K562 (cell line): Measurements from ENCODE around the gene KLK5. TPM values are rescaled to one million over a fixed set of nuclear protein-coding genes. Genes with fewer than 3 reads are reported as not detected.

Experiments used
- ATAC-seq: fragments of 200-7000 bp; cut with Tn5 transposase; 3 replicates; pipeline ENCODE4 v1.9.1; 2020; ENCODE audit warnings: moderate library complexity
- BruUV-seq: library from RNA; stranded (reverse); fragments of 400-500 nt; replicated peaks from 2 replicates; lab custom pipeline; 2021; lab: Mats Ljungman, UMichigan
- CTCF ChIA-PET: fragments of 300-600 bp; formaldehyde crosslinking; extraction: SDS; loops from one replicate; lab custom pipeline; 2021; ENCODE audit warnings: low intra/inter-chr PET ratio; lab: Yijun Ruan, JAX
- POLR2A ChIA-PET: fragments of 300-600, 350-650 bp; sonication (Branson Sonifier 250); formaldehyde crosslinking; extraction: SDS; loops from one replicate; lab custom pipeline; 2021; ENCODE audit warnings: antibody characterized with exemption, inconsistent platforms; lab: Yijun Ruan, JAX
- DNase-seq, 4 experiments: peaks; one replicate each; pipeline versions ENCODE4 v3.0.0 to v3.0.0-alpha.2; 2011 to 2018; ENCODE audit warnings: low spot score in 3 of 4, mixed read lengths in 3 of 4; ENCODE audit errors: extremely low read depth in 1 of 4
- FAIRE-seq: peaks from 2 replicates; lab custom pipeline; 2011; peaks lifted over from hg19 to GRCh38; lab: Jason Lieb, UNC
- H2AFZ ChIP-seq: 2 replicates; pipeline ENCODE4 v1.6.0; 2011; ENCODE audit warnings: low read depth, low read length, control low read depth, inconsistent platforms
- H3K27ac ChIP-seq: fragments of 200-600 bp; 3 replicates; pipeline ENCODE4 v1.8.0; 2011; ENCODE audit warnings: low read depth, mild to moderate bottlenecking, control low read depth, inconsistent platforms, low read length, moderate library complexity, mixed read lengths; ENCODE audit errors: extremely low read depth
- H3K27me3 ChIP-seq, 2 experiments: fragments of 300-600 bp in 1 of 2; 2 replicates in 1 of 2; 3 replicates in 1 of 2; pipeline versions ENCODE4 v1.6.0 to v1.8.0; 2011; ENCODE audit warnings: inconsistent platforms in 2 of 2, low read length in 2 of 2, mild to moderate bottlenecking in 1 of 2, mixed read lengths in 1 of 2, moderate library complexity in 1 of 2; ENCODE audit not compliant: control insufficient read depth in 2 of 2, insufficient read depth in 2 of 2
- H3K36me3 ChIP-seq: fragments of 300-600 bp; 3 replicates; pipeline ENCODE4 v1.8.0; 2011; ENCODE audit warnings: mild to moderate bottlenecking, low read length, inconsistent platforms; ENCODE audit not compliant: control insufficient read depth, insufficient read depth
- H3K4me1 ChIP-seq, 2 experiments: fragments of 200-600 bp in 1 of 2; replicated peaks in 1 of 2; 2 replicates in 1 of 2; 3 replicates in 1 of 2; pipeline versions ENCODE4 v1.5.1 to v1.8.0; 2011; ENCODE audit warnings: inconsistent platforms in 2 of 2, low read length in 2 of 2, mild to moderate bottlenecking in 1 of 2, mixed read lengths in 1 of 2, moderate library complexity in 1 of 2; ENCODE audit not compliant: control insufficient read depth in 2 of 2, insufficient read depth in 2 of 2
- H3K4me2 ChIP-seq: 2 replicates; pipeline ENCODE4 v1.6.1; 2011; ENCODE audit warnings: low read length, control low read depth, inconsistent platforms, mixed read lengths; ENCODE audit not compliant: insufficient read depth
- H3K4me3 ChIP-seq: fragments of 200-600 bp; sonication (generic), shearing (Covaris generic); 2 replicates; pipeline ENCODE4 v1.5.1; 2016; ENCODE audit warnings: control low read depth, inconsistent platforms
- H3K79me2 ChIP-seq: fragments of 200-600 bp; 3 replicates; pipeline ENCODE4 v1.8.0; 2011; ENCODE audit warnings: low read length, inconsistent platforms; ENCODE audit not compliant: control insufficient read depth, insufficient read depth
- H3K9ac ChIP-seq, 2 experiments: 2 replicates each; pipeline versions ENCODE4 v1.6.0 to v1.6.1; 2011; ENCODE audit warnings: low read depth in 2 of 2, low read length in 2 of 2, control low read depth in 1 of 2, inconsistent platforms in 1 of 2, mild to moderate bottlenecking in 1 of 2, mixed read lengths in 1 of 2; ENCODE audit not compliant: insufficient read depth in 1 of 2
- H3K9me1 ChIP-seq: one replicate; pipeline ENCODE4 v1.6.0; 2011; ENCODE audit warnings: inconsistent platforms, mild to moderate bottlenecking, low read length, moderate library complexity; ENCODE audit not compliant: control insufficient read depth, insufficient read depth
- H3K9me3 ChIP-seq: replicated peaks from 2 replicates; pipeline ENCODE4 v1.5.1; 2011; ENCODE audit warnings: low read depth, low read length, inconsistent platforms; ENCODE audit not compliant: control insufficient read depth, insufficient read depth
- H4K20me1 ChIP-seq: replicated peaks from 2 replicates; pipeline ENCODE4 v1.6.1; 2011; ENCODE audit warnings: low read length, inconsistent platforms, mixed read lengths; ENCODE audit not compliant: control insufficient read depth, insufficient read depth
- CBFA2T3 ChIP-seq: fragments of 450-650 bp; IDR thresholded peaks from 2 replicates; pipeline ENCODE4 v1.6.1; 2017
- RNF219 ChIP-seq: fragments of 250-450 bp; sonication (Bioruptor Pico); IDR thresholded peaks from 2 replicates; pipeline ENCODE4 v1.5.0; 2022; ENCODE audit warnings: mild to moderate bottlenecking
- TARDBP ChIP-seq: fragments of 450-650 bp; IDR thresholded peaks from 2 replicates; pipeline ENCODE4 v1.6.1; 2016
- THRB ChIP-seq: fragments of 450-650 bp; formaldehyde crosslinking; conservative IDR thresholded peaks from 2 replicates; pipeline ENCODE4 v1.4.0; 2022; ENCODE audit warnings: mild to moderate bottlenecking, missing genetic modification characterization
- WGBS: fragments of 100-300 bp; shearing (Covaris generic); methylation state at CpG from one replicate; pipeline ENCODE4 v1.1.6; 2016; ENCODE audit warnings: low coverage, mixed read lengths; ENCODE audit not compliant: insufficient coverage; ENCODE audit errors: missing lambda C conversion rate; 5-methylcytosine and 5-hydroxymethylcytosine counted together
- in situ Hi-C: fragments of 300-500 bp; cut with MboI; formaldehyde crosslinking; loops from 4 replicates; pipeline ENCODE4 v1.15.0; 2018; ENCODE audit warnings: inconsistent platforms, mixed read lengths
- intact Hi-C: fragments of 100-400 bp; cut with micrococcal nuclease; formaldehyde crosslinking; loops from 2 replicates; pipeline ENCODE4 v1.14.2; 2022
- polyA plus RNA-seq, 8 experiments: library from polyadenylated mRNA; depleted of rRNA in 4 of 8; stranded (reverse) in 5 of 8; unstranded in 3 of 8; fragments of >200 nt; fragmentation: Nextera tagmentation in 2 of 8; fragmentation: Illumina TruSeq in 1 of 8; extraction: Ambion mirVana in 2 of 8; extraction: Trizol in 1 of 8; gene quantifications; 2 replicates each; pipeline versions ENCODE4 v1.2.1 to v1.2.3, GENCODE V29; 2011 to 2014; ENCODE audit warnings: inconsistent platforms in 1 of 8, missing spikeins in 1 of 8
- total RNA-seq, 7 experiments: library from RNA; depleted of rRNA in 6 of 7; stranded (reverse); fragments of >200 nt in 6 of 7; fragmentation: Illumina TruSeq in 2 of 7; extraction: Trizol in 2 of 7; gene quantifications; 2 replicates each; pipeline versions ENCODE4 v1.2.1 to v1.2.3, GENCODE V29; 2011 to 2021; ENCODE audit warnings: low replicate concordance in 1 of 7
- TF ChIP-seq, protein P1 (sequence below), 2 experiments: fragments of 450-650 bp in 1 of 2; sonication (generic) in 1 of 2; formaldehyde crosslinking in 1 of 2; IDR thresholded peaks; 2 replicates each; pipeline versions ENCODE4 v1.7.1 to v1.9.0; 2016 to 2022; ENCODE audit warnings: inconsistent platforms in 1 of 2, mild to moderate bottlenecking in 1 of 2, missing genetic modification reagents in 1 of 2

The KLK5 gene
- total and polyA plus RNA-seq, 9 of the 15 experiments (the other 6 are each of a cell fraction or from before 2014, with no cell fraction given) = not detected

DNA sequence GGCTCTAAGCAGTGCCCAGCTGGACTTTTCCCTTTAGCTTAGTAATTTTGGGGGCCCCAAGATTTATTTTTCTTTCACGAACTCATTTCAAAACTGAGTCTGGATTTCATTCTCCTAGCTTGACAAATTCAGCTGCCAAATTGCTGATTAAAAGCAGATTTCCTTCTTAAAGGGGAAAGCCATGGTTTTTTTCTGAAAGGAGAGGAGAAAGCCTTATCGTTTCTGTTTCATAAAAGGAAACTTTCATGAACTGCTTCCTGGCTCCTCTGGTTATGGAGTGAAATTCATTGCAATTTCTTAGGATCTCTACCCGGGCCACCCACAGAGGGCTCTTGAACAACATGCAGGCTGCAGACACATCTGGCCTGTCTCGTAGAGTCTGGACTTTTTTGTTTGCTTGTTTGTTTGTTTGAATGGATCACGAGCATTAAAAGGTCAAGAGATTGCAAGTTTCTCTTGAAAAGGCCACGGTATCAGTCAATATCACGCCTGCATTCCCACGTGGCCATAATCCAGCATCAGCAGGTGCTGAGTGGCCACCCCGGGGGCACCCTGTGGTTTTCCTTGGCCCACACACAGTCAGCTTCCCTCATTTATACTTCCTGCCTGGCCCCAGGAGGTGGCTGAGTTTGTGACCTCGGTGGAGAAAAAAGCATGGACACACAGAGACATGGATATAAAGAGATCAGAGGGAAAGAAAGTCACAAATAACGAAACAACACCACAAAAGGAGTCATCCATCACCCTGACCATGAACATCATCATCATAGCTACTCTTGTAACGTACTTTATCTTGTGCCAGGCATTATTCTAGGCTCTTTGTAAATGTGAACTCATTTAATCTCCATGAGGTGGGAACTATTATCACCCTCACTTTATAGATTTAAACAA lies 31.2 kb downstream of the KLK5 start:
- POLR2A ChIA-PET = interaction anchor here (0.8 to 2.4 kb wide), 8 partner anchors 9 to 197 kb away, joined by 3 to 10 read pairs (median 6); no protein-coding TSS in a partner anchor
- Histone ChIP-seq H3K4me3 (no peak overlapping the region), H3K27me3 (peaks cover 5 to 30% of the 10 kb centered on the region in 2 experiments; a peak in 3 of 5 replicates), H3K4me2 (no peak overlapping the region), H3K4me1 (no peaks in the 10 kb centered on the region; a peak in 1 of 5 replicates), H3K79me2 (no peaks in the 10 kb centered on the region), H3K36me3 (no peaks in the 10 kb centered on the region), H3K9ac (0 out of 4 replicates have a peak overlapping the region, but pooled peaks of 1 of the 2 experiments have one; percentile 8), H3K9me1 (no peaks in the 10 kb centered on the region), H3K9me3 (no peaks in the 10 kb centered on the region), H4K20me1 (0 out of 2 replicates have a peak, but pooled peaks cover 6% of the 10 kb centered on the region), H2AFZ (no peak overlapping the region), H3K27ac (no peak overlapping the region)
- BruUV-seq = no TSS peak
- intact Hi-C loops (loop anchor here (1.0 to 5.0 kb wide), 4 partner anchors 49 to 384 kb away; partner anchors contain the start of gene KLK2), in situ Hi-C loops (no loop called here)
- no peak for FAIRE-seq
- CTCF ChIA-PET = interaction anchor here (0.6 to 1.8 kb wide), 8 partner anchors 128 to 421 kb away, joined by 3 to 12 read pairs (median 4); partner anchors contain the start of gene CLEC11A
- 4% methylated on average over 12 of the region's 12 CpGs for WGBS
- TF ChIP-seq CBFA2T3 (no peak), THRB (CRISPR knock-in tag) (0 out of 2 replicates have a peak, but pooled peaks have one; percentile 37), RNF219 (CRISPR knock-in tag) (no peak), TARDBP (no peak)
- TF ChIP-seq, protein P1, sequence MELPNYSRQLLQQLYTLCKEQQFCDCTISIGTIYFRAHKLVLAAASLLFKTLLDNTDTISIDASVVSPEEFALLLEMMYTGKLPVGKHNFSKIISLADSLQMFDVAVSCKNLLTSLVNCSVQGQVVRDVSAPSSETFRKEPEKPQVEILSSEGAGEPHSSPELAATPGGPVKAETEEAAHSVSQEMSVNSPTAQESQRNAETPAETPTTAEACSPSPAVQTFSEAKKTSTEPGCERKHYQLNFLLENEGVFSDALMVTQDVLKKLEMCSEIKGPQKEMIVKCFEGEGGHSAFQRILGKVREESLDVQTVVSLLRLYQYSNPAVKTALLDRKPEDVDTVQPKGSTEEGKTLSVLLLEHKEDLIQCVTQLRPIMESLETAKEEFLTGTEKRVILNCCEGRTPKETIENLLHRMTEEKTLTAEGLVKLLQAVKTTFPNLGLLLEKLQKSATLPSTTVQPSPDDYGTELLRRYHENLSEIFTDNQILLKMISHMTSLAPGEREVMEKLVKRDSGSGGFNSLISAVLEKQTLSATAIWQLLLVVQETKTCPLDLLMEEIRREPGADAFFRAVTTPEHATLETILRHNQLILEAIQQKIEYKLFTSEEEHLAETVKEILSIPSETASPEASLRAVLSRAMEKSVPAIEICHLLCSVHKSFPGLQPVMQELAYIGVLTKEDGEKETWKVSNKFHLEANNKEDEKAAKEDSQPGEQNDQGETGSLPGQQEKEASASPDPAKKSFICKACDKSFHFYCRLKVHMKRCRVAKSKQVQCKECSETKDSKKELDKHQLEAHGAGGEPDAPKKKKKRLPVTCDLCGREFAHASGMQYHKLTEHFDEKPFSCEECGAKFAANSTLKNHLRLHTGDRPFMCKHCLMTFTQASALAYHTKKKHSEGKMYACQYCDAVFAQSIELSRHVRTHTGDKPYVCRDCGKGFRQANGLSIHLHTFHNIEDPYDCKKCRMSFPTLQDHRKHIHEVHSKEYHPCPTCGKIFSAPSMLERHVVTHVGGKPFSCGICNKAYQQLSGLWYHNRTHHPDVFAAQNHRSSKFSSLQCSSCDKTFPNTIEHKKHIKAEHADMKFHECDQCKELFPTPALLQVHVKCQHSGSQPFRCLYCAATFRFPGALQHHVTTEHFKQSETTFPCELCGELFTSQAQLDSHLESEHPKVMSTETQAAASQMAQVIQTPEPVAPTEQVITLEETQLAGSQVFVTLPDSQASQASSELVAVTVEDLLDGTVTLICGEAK (IDR thresholded peaks at IDR 0.05) = no peak
- TF ChIP-seq, protein P1 (CRISPR knock-in tag; IDR thresholded peaks at IDR 0.05) = no peak
- no peak for DNase-seq
- no peak; the same call in 2 of the 3 replicates for ATAC-seq
